B cell (primary cell): Measurements from ENCODE around the gene CAMKK2. TPM values are rescaled to one million over a fixed set of nuclear protein-coding genes. Genes with fewer than 3 reads are reported as not detected.

Source experiments
- ATAC-seq: fragments of 200-7000 bp; cut with Tn5 transposase; one replicate; pipeline ENCODE4 v1.10.0; 2021; ENCODE audit warnings: low read depth, mild to moderate bottlenecking, moderate number of reproducible peaks, moderate library complexity
- CTCF ChIA-PET: fragments of 350-600 bp; sonication (Branson Sonifier 250); formaldehyde crosslinking; loops from one replicate; lab custom pipeline; 2021; ENCODE audit warnings: antibody characterized with exemption, inconsistent platforms; lab: Charles Lee
- POLR2A ChIA-PET: fragments of 350-600 bp; sonication (Branson Sonifier 250); formaldehyde crosslinking; loops from one replicate; lab custom pipeline; 2021; ENCODE audit warnings: antibody characterized with exemption; lab: Charles Lee
- DNase-seq: peaks from one replicate; pipeline ENCODE4 v3.0.0; 2013
- H2AFZ ChIP-seq: 2 replicates; pipeline ENCODE4 v1.6.1; 2012; ENCODE audit warnings: mild to moderate bottlenecking, low read depth, low read length; ENCODE audit not compliant: insufficient read depth, poor library complexity, severe bottlenecking
- H3K27ac ChIP-seq, 2 donors: 1 replicate in 1 of 2; 2 replicates in 1 of 2; pipeline ENCODE4 v1.5.1; 2012 to 2013; ENCODE audit warnings: low read length in 2 of 2, mild to moderate bottlenecking in 2 of 2, moderate library complexity in 1 of 2
- H3K27me3 ChIP-seq, 4 experiments: fragments of 200-600 bp in 1 of 4; sonication (generic) in 1 of 4; replicated peaks in 1 of 4; 1 replicate in 2 of 4; 2 replicates in 2 of 4; pipeline versions ENCODE4 v1.6.1 to v1.7.0; 2013 to 2016; ENCODE audit warnings: low read length in 3 of 4, mild to moderate bottlenecking in 2 of 4, mixed read lengths in 1 of 4, moderate library complexity in 1 of 4; ENCODE audit not compliant: insufficient read depth in 4 of 4, control insufficient read depth in 3 of 4; ENCODE audit errors: control extremely low read depth in 1 of 4
- H3K36me3 ChIP-seq, 2 experiments: replicated peaks in 1 of 2; 1 replicate in 1 of 2; 2 replicates in 1 of 2; pipeline versions ENCODE4 v1.6.1 to v1.7.1; 2013; ENCODE audit warnings: low read length in 1 of 2; ENCODE audit not compliant: insufficient read depth in 2 of 2, control insufficient read depth in 1 of 2; ENCODE audit errors: control extremely low read depth in 1 of 2, extremely low read depth in 1 of 2
- H3K4me1 ChIP-seq, 2 donors: fragments of 200-600 bp in 1 of 2; sonication (generic) in 1 of 2; 1 replicate in 1 of 2; 2 replicates in 1 of 2; pipeline versions ENCODE4 v1.5.1 to v1.6.1; 2013 to 2017; ENCODE audit warnings: low read length in 2 of 2; ENCODE audit not compliant: control insufficient read depth in 2 of 2, insufficient read depth in 2 of 2
- H3K4me2 ChIP-seq: replicated peaks from 2 replicates; pipeline ENCODE3; 2012; ENCODE audit warnings: mild to moderate bottlenecking, low read depth, low read length; ENCODE audit not compliant: poor library complexity, severe bottlenecking
- H3K4me3 ChIP-seq, 5 experiments: fragments of 200-600 bp in 1 of 5; sonication (generic) in 1 of 5; 1 replicate in 3 of 5; 2 replicates in 2 of 5; pipeline versions ENCODE4 v1.5.1 to v1.7.0; 2011 to 2016; ENCODE audit warnings: low read length in 4 of 5, mild to moderate bottlenecking in 4 of 5, low read depth in 2 of 5, control low read depth in 1 of 5, moderate library complexity in 1 of 5; ENCODE audit not compliant: insufficient read depth in 1 of 5; ENCODE audit errors: control extremely low read depth in 1 of 5, extremely low read depth in 1 of 5
- H3K79me2 ChIP-seq: fragments of 200-600 bp; sonication (generic); one replicate; pipeline ENCODE4 v1.6.0; 2016; ENCODE audit warnings: low read length; ENCODE audit not compliant: control insufficient read depth, insufficient read depth
- H3K9ac ChIP-seq: fragments of 200-600 bp; sonication (generic); 2 replicates; pipeline ENCODE4 v1.6.1; 2017; ENCODE audit warnings: mild to moderate bottlenecking, low read length, moderate library complexity
- H3K9me3 ChIP-seq, 3 donors: one replicate each; pipeline versions ENCODE4 v1.6.1 to v1.7.1; 2013; ENCODE audit warnings: low read length in 2 of 3; ENCODE audit not compliant: control insufficient read depth in 2 of 3, insufficient read depth in 1 of 3; ENCODE audit errors: control extremely low read depth in 1 of 3
- H4K20me1 ChIP-seq: 2 replicates; pipeline ENCODE4 v1.6.0; 2012; ENCODE audit warnings: mild to moderate bottlenecking, low read length; ENCODE audit not compliant: insufficient read depth, control insufficient read depth, poor library complexity, severe bottlenecking
- H3K27ac Mint-ChIP-seq: one replicate; pipeline ENCODE4 v1.8.0; 2021; ENCODE audit warnings: mixed read lengths
- H3K27me3 Mint-ChIP-seq: one replicate; pipeline ENCODE4 v1.8.0; 2021; ENCODE audit warnings: mixed read lengths
- H3K4me1 Mint-ChIP-seq: one replicate; pipeline ENCODE4 v1.8.0; 2021; ENCODE audit warnings: mixed read lengths
- H3K4me3 Mint-ChIP-seq: one replicate; pipeline ENCODE4 v1.8.0; 2021; ENCODE audit warnings: mixed read lengths
- H3K9me3 Mint-ChIP-seq: one replicate; pipeline ENCODE4 v1.8.0; 2022; ENCODE audit warnings: mixed read lengths; ENCODE audit not compliant: insufficient read depth
- CTCF ChIP-seq: fragments of 200-600 bp; IDR thresholded peaks from one replicate; pipeline ENCODE4 v1.8.0; 2022; ENCODE audit warnings: antibody characterized with exemption, mild to moderate bottlenecking
- EZH2 ChIP-seq: IDR thresholded peaks from 2 replicates; pipeline ENCODE4 v1.6.1; 2012; ENCODE audit warnings: borderline replicate concordance, low read depth, mild to moderate bottlenecking, moderate library complexity, low read length; ENCODE audit not compliant: insufficient read depth, poor library complexity, severe bottlenecking
- WGBS: methylation state at CpG from one replicate; pipeline ENCODE4 v1.1.5; 2013; ENCODE audit warnings: missing lambda C conversion rate; ENCODE audit not compliant: insufficient coverage; 5-methylcytosine and 5-hydroxymethylcytosine counted together
- intact Hi-C: fragments of 100-400 bp; cut with micrococcal nuclease; formaldehyde crosslinking; loops from one replicate; pipeline ENCODE4 v1.10.0; 2022
- polyA plus RNA-seq: library from polyadenylated mRNA; depleted of rRNA; stranded (reverse); fragments of >200 nt; gene quantifications from 2 replicates; pipeline ENCODE4 v1.2.3, GENCODE V29; 2012
- total RNA-seq, 2 donors: library from RNA; stranded (reverse); fragments of 120-200 nt in 1 of 2; gene quantifications; 1 replicate in 1 of 2; 2 replicates in 1 of 2; pipeline versions ENCODE4 v1.2.3 to v1.2.4, GENCODE V29; 2013 to 2022

Gene CAMKK2
- total and polyA plus RNA-seq, 2 donors (not counting 1 experiment from before 2014, with no cell fraction given): 9.7 to 17.1 TPM

GRCh38 chr12:121295746-121296617 lies 527 bp downstream of the CAMKK2 start:
- Mint-ChIP-seq H3K27ac (peak overlapping the region; percentile 84), H3K4me1 (peaks cover 29% of the 10 kb centered on the region), H3K9me3 (no peaks in the 10 kb centered on the region), H3K27me3 (no peaks in the 10 kb centered on the region), H3K4me3 (peak overlapping the region; percentile 90)
- Histone ChIP-seq H4K20me1 (peaks cover 5% of the 10 kb centered on the region), H3K4me3 (peak overlapping the region; percentile 57 to 88 (median 78)), H3K9ac (peak overlapping the region; percentile 91), H3K27ac (peak overlapping the region in 1 of 2 donors; percentile 62), H2AFZ (peak overlapping the region; percentile 92), H3K36me3 (no peaks in the 10 kb centered on the region), H3K4me2 (peak overlapping the region; percentile 100), H3K79me2 (peaks cover 31% of the 10 kb centered on the region), H3K27me3 (no peaks in the 10 kb centered on the region), H3K9me3 (no peaks in the 10 kb centered on the region), H3K4me1 (peaks cover 15 to 30% of the 10 kb centered on the region in 2 donors)
- CTCF ChIA-PET: interaction anchor here (0.6 to 1.0 kb wide), 3 partner anchors 10 to 87 kb away, joined by 3 read pairs; no protein-coding TSS in a partner anchor
- no peak for TF ChIP-seq EZH2
- TF ChIP-seq CTCF: no peak
- 1% methylated on average over 55 of the region's 55 CpGs for WGBS
- intact Hi-C loops: loop anchor here (1.0 to 2.0 kb wide), 2 partner anchors 55 to 171 kb away; no protein-coding TSS in a partner anchor
- POLR2A ChIA-PET: no interaction called here
- DNase-seq: no peak
- peak; percentile 17 for ATAC-seq
